AG04449 (cell line): ENCODE measurements around the gene LRMDA.
"Not testable (repeated sequence)": the region's sequence is repeated elsewhere in the genome, so short reads cannot be mapped to it uniquely, and the experiment has no call there.

Experiments
- CTCF ChIA-PET: fragments of 350-600 bp; formaldehyde crosslinking; extraction: SDS; loops from one replicate; lab custom pipeline; 2021; ENCODE audit warnings: antibody characterized with exemption; lab: Yijun Ruan, JAX
- POLR2A ChIA-PET: fragments of 400-600, 350-600 bp; formaldehyde crosslinking; extraction: SDS; loops from one replicate; lab custom pipeline; 2020; ENCODE audit warnings: antibody characterized with exemption, inconsistent platforms; lab: Yijun Ruan, JAX
- DNase-seq: peaks from one replicate; pipeline ENCODE4 v3.0.0-alpha.2; 2010; ENCODE audit warnings: low read depth, low spot score
- H3K4me3 ChIP-seq: 2 replicates; pipeline ENCODE4 v1.5.1; 2011; ENCODE audit warnings: low read depth, mild to moderate bottlenecking, control low read depth, low read length
- CTCF ChIP-seq: IDR thresholded peaks from one replicate; pipeline ENCODE4 v1.5.1; 2011; ENCODE audit warnings: mild to moderate bottlenecking, moderate library complexity, low read length, control low read depth, inconsistent platforms; ENCODE audit not compliant: insufficient read depth; ENCODE audit errors: missing control alignments

LRMDA gene

GRCh38 chr10:75600833-75601232, 169.4 kb downstream of the LRMDA start:
- no peak for DNase-seq
- H3K4me3 ChIP-seq = no peak overlapping the region
- TF ChIP-seq CTCF = no peak
- POLR2A ChIA-PET = no interaction called here
- CTCF ChIA-PET = no interaction called here

- POLR2A ChIA-PET = interaction anchor here (0.6 kb wide), 1 partner anchor 8 kb away, joined by 6 read pairs; no protein-coding TSS in a partner anchor
- DNase-seq = no peak
- no peak overlapping the region for H3K4me3 ChIP-seq
- CTCF ChIA-PET = no interaction called here
- TF ChIP-seq CTCF = no peak
Measured at GRCh38 chr10:75602341-75602740, 170.9 kb downstream of the LRMDA start.

- ChIA-PET POLR2A (no interaction called here), CTCF (no interaction called here)
Measured at GRCh38 chr10:75605096-75605495, 173.7 kb downstream of the LRMDA start.

GRCh38 chr10:75605795-75606194, 174.4 kb downstream of the LRMDA start:
- DNase-seq, H3K4me3 ChIP-seq, CTCF ChIA-PET, POLR2A ChIA-PET: not testable (repeated sequence)

More at GRCh38 chr10:75605096-75605495, 173.7 kb downstream of the LRMDA start:
- TF ChIP-seq CTCF = no peak
- H3K4me3 ChIP-seq = no peak overlapping the region
- DNase-seq = no peak

GRCh38 chr10:75606203-75606779, 174.9 kb downstream of the LRMDA start:
- H3K4me3 ChIP-seq = no peak overlapping the region
- no peak for TF ChIP-seq CTCF
- CTCF ChIA-PET = no interaction called here
- POLR2A ChIA-PET = no interaction called here
- no peak for DNase-seq

GRCh38 chr10:75607576-75607975, 176.2 kb downstream of the LRMDA start:
- DNase-seq = no peak
- CTCF ChIA-PET = no interaction called here
- no peak overlapping the region for H3K4me3 ChIP-seq
- POLR2A ChIA-PET = no interaction called here
- TF ChIP-seq CTCF = no peak

GRCh38 chr10:75610183-75610582, 178.8 kb downstream of the LRMDA start:
- POLR2A ChIA-PET = no interaction called here

More at GRCh38 chr10:75610183-75610582, 178.8 kb downstream of the LRMDA start:
- CTCF ChIA-PET = no interaction called here
- TF ChIP-seq CTCF = no peak
- H3K4me3 ChIP-seq = no peak overlapping the region
- DNase-seq = no peak
